ENCODE results near the gene TESPA1.

TESPA1 gene

DNA sequence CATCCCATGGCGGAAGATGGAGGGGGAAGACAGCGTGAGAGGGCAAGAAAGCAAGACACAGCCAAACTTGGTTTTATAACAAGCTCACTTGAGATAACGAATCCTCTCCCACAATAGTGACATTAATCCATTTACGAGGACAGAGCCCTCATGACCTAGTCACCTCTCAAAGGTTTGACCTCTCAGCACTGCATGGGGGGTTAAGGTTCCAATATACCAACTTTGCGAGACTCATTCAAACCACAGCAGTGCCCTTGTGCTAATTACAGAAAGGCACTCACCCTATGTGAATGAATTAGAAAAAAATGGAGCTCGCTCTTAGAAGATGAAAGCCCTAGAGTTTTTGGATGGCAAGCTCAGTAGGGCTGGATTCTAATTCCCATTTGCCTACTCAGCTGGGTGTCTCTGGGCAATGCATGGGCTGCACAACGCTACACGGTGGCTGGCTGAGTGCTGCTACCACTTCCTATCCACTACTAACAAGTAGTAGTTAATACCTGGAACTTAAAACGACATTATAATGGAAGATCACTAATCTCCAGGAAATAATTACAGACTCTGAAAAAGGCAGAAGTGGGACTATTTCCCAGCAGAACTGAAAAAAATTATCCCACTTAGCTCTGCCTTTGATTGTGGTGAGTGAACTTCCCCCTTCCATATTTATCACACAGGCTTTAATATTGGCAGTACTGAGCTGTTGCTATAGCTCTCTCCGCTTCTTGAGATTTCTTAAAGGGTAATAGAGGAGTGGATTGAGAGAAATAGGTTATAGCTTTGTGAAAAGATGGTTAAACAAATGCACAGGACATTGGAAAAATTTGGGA, 27.5 kb downstream of the TESPA1 start:
- no peak for DNase-seq (ENCODE audit: low spot score)
- TF ChIP-seq, protein P1, sequence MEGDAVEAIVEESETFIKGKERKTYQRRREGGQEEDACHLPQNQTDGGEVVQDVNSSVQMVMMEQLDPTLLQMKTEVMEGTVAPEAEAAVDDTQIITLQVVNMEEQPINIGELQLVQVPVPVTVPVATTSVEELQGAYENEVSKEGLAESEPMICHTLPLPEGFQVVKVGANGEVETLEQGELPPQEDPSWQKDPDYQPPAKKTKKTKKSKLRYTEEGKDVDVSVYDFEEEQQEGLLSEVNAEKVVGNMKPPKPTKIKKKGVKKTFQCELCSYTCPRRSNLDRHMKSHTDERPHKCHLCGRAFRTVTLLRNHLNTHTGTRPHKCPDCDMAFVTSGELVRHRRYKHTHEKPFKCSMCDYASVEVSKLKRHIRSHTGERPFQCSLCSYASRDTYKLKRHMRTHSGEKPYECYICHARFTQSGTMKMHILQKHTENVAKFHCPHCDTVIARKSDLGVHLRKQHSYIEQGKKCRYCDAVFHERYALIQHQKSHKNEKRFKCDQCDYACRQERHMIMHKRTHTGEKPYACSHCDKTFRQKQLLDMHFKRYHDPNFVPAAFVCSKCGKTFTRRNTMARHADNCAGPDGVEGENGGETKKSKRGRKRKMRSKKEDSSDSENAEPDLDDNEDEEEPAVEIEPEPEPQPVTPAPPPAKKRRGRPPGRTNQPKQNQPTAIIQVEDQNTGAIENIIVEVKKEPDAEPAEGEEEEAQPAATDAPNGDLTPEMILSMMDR (IDR thresholded peaks at IDR 0.05; ENCODE audit: extremely low read depth, missing control alignments) = no peak

DNA sequence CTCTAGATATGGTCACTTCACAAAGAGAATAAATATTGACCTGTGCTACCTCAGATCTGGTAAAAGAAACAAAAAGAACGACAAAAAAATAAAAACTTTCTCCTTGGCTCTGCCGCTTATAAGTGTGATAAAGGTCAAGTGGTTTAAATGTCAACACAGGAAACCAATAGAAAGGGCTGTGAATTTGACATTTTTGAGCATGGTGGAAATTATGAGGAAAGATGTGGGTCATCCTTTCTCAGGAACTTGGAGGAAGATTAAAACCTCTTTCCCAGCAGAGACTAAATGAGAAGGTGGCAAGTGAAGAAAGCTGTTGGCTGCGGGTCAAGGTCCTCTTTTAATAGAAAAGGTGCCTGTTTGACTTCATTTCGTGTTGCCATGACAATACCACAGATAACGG, 28.2 kb downstream of the TESPA1 start:
- DNase-seq (ENCODE audit: low spot score) = no peak
- TF ChIP-seq, protein P1 (IDR thresholded peaks at IDR 0.05; ENCODE audit: extremely low read depth, missing control alignments) = no peak

DNA sequence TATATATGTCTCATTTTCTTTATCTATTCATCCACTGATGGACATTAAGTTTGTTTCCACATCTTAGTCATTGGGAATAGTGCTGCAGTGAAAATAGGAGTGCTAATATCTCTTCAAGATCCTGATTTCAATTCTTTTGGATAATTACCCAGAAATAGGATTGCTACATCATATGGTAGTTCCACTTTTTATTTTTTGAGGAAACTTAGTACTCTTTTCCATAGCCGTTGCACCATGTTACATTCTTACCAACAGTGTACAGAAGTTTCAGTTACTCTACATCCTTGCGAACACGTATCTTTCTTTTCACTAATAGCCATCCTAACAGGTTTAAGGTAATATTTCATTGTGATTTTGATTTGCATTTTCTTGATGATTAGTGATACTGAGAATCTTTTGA, 29.8 kb downstream of the TESPA1 start:
- DNase-seq (ENCODE audit: low spot score) = no peak

DNA sequence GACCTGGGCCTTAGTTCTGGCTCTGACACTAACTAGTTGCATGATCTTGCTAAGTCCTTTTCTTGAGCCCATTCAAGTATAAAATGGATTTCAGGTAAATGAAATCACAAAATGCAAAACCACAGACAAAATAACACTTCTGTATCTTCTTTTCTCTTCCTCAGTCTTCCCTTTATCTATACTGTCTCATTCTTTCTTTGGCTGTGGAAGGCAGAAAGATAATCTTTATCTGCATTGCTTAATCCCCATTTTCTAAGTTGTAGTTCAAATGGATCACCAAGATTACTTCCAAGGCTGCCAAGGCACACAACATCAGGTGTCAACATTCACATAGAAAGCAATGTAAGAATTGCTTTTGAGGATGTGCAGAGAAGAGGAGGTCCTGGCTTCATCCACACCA, 30.3 kb downstream of the TESPA1 start:
- TF ChIP-seq, protein P1 (IDR thresholded peaks at IDR 0.05; ENCODE audit: extremely low read depth, missing control alignments) = no peak
- DNase-seq (ENCODE audit: low spot score) = no peak

More for the DNA sequence above, 29.8 kb downstream of the TESPA1 start:
- TF ChIP-seq, protein P1 (IDR thresholded peaks at IDR 0.05; ENCODE audit: extremely low read depth, missing control alignments) = no peak

DNA sequence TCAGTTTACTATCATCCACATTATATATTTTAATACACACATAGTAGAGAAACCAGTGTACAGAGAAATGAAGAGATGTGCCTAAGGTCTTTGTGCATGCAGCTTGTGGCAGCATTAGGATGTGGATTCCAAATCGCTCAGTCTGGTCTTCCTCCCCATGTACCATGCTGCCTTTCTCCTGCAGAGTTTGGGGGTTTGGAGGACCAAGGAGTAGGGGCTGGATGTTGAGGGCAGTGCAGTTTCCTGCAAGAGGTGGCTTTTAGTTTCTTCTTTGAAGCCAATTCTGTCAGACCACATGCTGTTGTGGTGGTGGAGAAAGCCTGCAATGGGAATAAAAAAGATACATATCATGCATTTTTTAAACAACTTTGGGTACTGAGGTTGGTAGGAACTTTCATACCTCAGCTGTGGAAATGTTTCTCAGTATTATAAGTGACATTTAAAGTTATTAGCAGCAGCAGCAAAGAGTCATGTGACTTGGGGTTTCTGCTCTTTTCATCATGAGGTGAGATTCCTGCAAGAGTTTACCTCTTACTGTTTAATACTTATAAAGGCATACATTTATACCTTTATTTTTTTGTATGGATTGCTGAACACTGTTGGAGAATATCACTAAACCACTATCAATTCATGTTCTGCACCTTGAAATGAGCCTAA, 34.4 kb downstream of the TESPA1 start:
- DNase-seq (ENCODE audit: low spot score) = no peak
- TF ChIP-seq, protein P1 (IDR thresholded peaks at IDR 0.05; ENCODE audit: extremely low read depth, missing control alignments) = no peak

DNA sequence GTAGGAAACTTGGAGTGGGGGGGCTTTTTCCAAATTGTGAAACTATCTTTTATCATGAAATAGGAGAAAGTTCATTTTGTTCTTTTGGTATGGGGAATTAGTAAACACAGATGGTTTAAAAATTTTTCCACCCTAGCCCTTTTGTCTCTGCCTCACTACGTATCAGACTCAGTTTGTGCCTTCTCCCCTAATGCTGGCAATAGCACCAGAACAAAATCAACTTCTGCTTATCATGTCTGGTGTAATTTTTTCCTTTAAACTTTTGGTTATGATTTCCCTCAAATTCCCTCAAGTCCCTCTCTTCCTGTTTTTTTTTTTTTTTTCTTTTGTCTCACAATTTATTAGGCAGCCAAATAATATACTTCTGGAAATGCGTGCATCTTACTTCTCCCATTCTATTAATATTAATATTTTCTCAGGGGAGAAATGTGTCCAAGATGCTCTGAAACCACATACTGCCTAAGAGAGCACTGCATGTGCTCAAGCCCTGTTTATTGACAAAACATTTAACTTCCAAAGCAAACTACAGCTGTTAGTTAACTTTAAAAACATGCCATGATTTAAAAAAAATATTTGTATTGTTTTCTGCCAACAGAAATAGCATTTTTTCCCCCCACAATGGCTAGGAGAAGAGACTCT, 35.4 kb downstream of the TESPA1 start:
- TF ChIP-seq, protein P1 (IDR thresholded peaks at IDR 0.05; ENCODE audit: extremely low read depth, missing control alignments) = no peak

DNA sequence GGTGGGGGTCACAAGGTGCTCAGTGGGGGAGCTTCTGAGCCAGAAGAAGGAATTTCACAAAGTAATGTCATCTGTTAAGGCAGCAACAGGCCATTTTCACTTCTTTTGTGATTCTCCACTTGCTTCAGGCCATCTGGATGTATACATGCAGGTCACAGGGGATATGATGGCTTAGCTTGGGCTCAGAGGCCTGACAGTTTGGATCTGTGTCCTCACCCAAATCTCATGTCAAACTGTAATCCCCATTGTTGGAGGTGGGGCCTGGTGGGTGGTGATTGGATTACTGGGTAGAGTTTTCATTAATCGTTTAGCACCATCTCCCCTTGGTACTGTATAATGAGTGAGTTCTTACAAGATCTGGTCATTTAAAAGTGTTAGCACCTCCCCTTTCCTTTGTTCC, 36.4 kb downstream of the TESPA1 start:
- no peak for DNase-seq (ENCODE audit: low spot score)
- TF ChIP-seq, protein P1 (IDR thresholded peaks at IDR 0.05; ENCODE audit: extremely low read depth, missing control alignments) = no peak

More for the DNA sequence above, 35.4 kb downstream of the TESPA1 start:
- DNase-seq (ENCODE audit: low spot score) = no peak
